Measurements from ENCODE around the gene IL25.

- TF ChIP-seq, protein P1, sequence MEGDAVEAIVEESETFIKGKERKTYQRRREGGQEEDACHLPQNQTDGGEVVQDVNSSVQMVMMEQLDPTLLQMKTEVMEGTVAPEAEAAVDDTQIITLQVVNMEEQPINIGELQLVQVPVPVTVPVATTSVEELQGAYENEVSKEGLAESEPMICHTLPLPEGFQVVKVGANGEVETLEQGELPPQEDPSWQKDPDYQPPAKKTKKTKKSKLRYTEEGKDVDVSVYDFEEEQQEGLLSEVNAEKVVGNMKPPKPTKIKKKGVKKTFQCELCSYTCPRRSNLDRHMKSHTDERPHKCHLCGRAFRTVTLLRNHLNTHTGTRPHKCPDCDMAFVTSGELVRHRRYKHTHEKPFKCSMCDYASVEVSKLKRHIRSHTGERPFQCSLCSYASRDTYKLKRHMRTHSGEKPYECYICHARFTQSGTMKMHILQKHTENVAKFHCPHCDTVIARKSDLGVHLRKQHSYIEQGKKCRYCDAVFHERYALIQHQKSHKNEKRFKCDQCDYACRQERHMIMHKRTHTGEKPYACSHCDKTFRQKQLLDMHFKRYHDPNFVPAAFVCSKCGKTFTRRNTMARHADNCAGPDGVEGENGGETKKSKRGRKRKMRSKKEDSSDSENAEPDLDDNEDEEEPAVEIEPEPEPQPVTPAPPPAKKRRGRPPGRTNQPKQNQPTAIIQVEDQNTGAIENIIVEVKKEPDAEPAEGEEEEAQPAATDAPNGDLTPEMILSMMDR (IDR thresholded peaks at IDR 0.05 in 2 of 3, conservative IDR thresholded peaks at IDR 0.05 in 1 of 3; ENCODE audit: control insufficient read depth in 2 of 3, extremely low read depth in 1 of 3, insufficient read depth in 1 of 3, low read depth in 3 of 3, low read length in 3 of 3) = no peak
- TF ChIP-seq EP300 (IDR thresholded peaks at IDR 0.05; ENCODE audit: borderline replicate concordance in 1 of 2, control insufficient read depth in 1 of 2, low read depth in 2 of 2, low read length in 2 of 2) (no peak), POLR2A (IDR thresholded peaks at IDR 0.05; ENCODE audit: low read depth, low read length) (no peak), ZNF24 (IDR thresholded peaks at IDR 0.05) (no peak), E2F4 (IDR thresholded peaks at IDR 0.05; ENCODE audit: low read depth, low read length) (no peak), EGR1 (IDR thresholded peaks at IDR 0.05; ENCODE audit: borderline replicate concordance in 1 of 2, low read depth in 2 of 2, low read length in 2 of 2) (no peak), EZH2 (IDR thresholded peaks at IDR 0.05; ENCODE audit: borderline replicate concordance, control insufficient read depth, low read depth, low read length) (no peak), SP1 (IDR thresholded peaks at IDR 0.05; ENCODE audit: low read depth, low read length) (no peak), FOXK2 (IDR thresholded peaks at IDR 0.05) (no peak), PML (IDR thresholded peaks at IDR 0.05; ENCODE audit: low read length) (no peak)
- TF ChIP-seq, protein P2, sequence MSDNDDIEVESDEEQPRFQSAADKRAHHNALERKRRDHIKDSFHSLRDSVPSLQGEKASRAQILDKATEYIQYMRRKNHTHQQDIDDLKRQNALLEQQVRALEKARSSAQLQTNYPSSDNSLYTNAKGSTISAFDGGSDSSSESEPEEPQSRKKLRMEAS (IDR thresholded peaks at IDR 0.05; ENCODE audit: low read depth, low read length) = no peak
- TF ChIP-seq, protein P3, sequence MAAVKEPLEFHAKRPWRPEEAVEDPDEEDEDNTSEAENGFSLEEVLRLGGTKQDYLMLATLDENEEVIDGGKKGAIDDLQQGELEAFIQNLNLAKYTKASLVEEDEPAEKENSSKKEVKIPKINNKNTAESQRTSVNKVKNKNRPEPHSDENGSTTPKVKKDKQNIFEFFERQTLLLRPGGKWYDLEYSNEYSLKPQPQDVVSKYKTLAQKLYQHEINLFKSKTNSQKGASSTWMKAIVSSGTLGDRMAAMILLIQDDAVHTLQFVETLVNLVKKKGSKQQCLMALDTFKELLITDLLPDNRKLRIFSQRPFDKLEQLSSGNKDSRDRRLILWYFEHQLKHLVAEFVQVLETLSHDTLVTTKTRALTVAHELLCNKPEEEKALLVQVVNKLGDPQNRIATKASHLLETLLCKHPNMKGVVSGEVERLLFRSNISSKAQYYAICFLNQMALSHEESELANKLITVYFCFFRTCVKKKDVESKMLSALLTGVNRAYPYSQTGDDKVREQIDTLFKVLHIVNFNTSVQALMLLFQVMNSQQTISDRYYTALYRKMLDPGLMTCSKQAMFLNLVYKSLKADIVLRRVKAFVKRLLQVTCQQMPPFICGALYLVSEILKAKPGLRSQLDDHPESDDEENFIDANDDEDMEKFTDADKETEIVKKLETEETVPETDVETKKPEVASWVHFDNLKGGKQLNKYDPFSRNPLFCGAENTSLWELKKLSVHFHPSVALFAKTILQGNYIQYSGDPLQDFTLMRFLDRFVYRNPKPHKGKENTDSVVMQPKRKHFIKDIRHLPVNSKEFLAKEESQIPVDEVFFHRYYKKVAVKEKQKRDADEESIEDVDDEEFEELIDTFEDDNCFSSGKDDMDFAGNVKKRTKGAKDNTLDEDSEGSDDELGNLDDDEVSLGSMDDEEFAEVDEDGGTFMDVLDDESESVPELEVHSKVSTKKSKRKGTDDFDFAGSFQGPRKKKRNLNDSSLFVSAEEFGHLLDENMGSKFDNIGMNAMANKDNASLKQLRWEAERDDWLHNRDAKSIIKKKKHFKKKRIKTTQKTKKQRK (IDR thresholded peaks at IDR 0.05; ENCODE audit: low read depth, low read length) = no peak
Measured at GRCh38 chr14:23370221-23370620, 2.4 kb upstream of the IL25 start.

Data from GM12878 (cell line).